Kidney (tissue), 14 donors: ENCODE measurements around the gene PSMD14. TPM values are rescaled to one million over a fixed set of nuclear protein-coding genes. Genes with fewer than 3 reads are reported as not detected.

Source experiments
- DNase-seq, 5 donors: peaks; one replicate each; pipeline ENCODE4 v3.0.0-alpha.2; 2013 to 2020
- FAIRE-seq: peaks from 2 replicates; lab custom pipeline; 2012; peaks lifted over from hg19 to GRCh38; lab: Jason Lieb, UNC
- H3K27ac ChIP-seq, 2 donors: one replicate each; pipeline ENCODE4 v1.7.0; 2013; ENCODE audit warnings: low read depth in 2 of 2, low read length in 2 of 2, inconsistent platforms in 1 of 2
- H3K27me3 ChIP-seq: one replicate; pipeline ENCODE4 v1.7.1; 2013; ENCODE audit warnings: low read length, inconsistent platforms; ENCODE audit not compliant: control insufficient read depth, insufficient read depth
- H3K36me3 ChIP-seq, 3 donors: one replicate each; pipeline versions ENCODE4 v1.7.0 to v1.7.1; 2013; ENCODE audit warnings: low read length in 3 of 3, control low read depth in 1 of 3, inconsistent platforms in 1 of 3; ENCODE audit not compliant: insufficient read depth in 3 of 3, control insufficient read depth in 2 of 3
- H3K4me1 ChIP-seq, 3 donors: one replicate each; pipeline versions ENCODE4 v1.7.0 to v1.7.1; 2013; ENCODE audit warnings: low read length in 3 of 3, inconsistent platforms in 1 of 3, low read depth in 1 of 3; ENCODE audit not compliant: control insufficient read depth in 2 of 3, insufficient read depth in 2 of 3
- H3K4me3 ChIP-seq, 3 donors: one replicate each; pipeline versions ENCODE4 v1.7.0 to v1.8.1; 2013; ENCODE audit warnings: low read length in 3 of 3, control low read depth in 1 of 3, inconsistent platforms in 1 of 3
- H3K9ac ChIP-seq, 3 donors: one replicate each; pipeline versions ENCODE4 v1.7.0 to v1.7.1; 2013; ENCODE audit warnings: low read length in 3 of 3, control low read depth in 1 of 3, inconsistent platforms in 1 of 3
- H3K9me3 ChIP-seq, 3 donors: one replicate each; pipeline versions ENCODE4 v1.7.0 to v1.7.1; 2013; ENCODE audit warnings: low read length in 3 of 3, control low read depth in 1 of 3, inconsistent platforms in 1 of 3; ENCODE audit not compliant: control insufficient read depth in 2 of 3, insufficient read depth in 1 of 3
- intact Hi-C: fragments of 100-400 bp; cut with DNase I; formaldehyde crosslinking; loops from one replicate; pipeline ENCODE4 v1.11.1; 2022
- polyA plus RNA-seq: library from polyadenylated mRNA; stranded (reverse); fragments of 350-450 nt; fragmentation: Illumina TruSeq; extraction: RNeasy Lipid Tissue Mini Kit (QIAGEN cat#74804); gene quantifications from one replicate; pipeline ENCODE4 v1.2.3, GENCODE V29; 2014; ENCODE audit warnings: low read depth, low replicate concordance; ENCODE audit not compliant: insufficient read depth
- total RNA-seq: library from RNA; stranded (reverse); fragmentation: NEBNext Ultra II Directional; extraction: Animal tissue kit (Norgen Biotek cat#: 25700); gene quantifications from one replicate; pipeline ENCODE4 v1.2.1, GENCODE V29; 2021
- TF ChIP-seq, protein P1 (sequence below): IDR thresholded peaks from 3 replicates; pipeline ENCODE4 v1.5.1; 2012; ENCODE audit warnings: mild to moderate bottlenecking, moderate library complexity, borderline replicate concordance; ENCODE audit not compliant: insufficient read depth; ENCODE audit errors: extremely low read depth
- donor health status: control.
- donor health status: control.
- donor health status: control.
- donor health status: control.
- donor health status: control.
- donor health status: DM: yes; HTN: yes; CAD: no.
- donor health status: Normal renal cell carcinoma (clear cell type).

PSMD14 gene
- total and polyA plus RNA-seq, 2 donors from 2014 or later: 41.0 to 55.8 TPM

DNA sequence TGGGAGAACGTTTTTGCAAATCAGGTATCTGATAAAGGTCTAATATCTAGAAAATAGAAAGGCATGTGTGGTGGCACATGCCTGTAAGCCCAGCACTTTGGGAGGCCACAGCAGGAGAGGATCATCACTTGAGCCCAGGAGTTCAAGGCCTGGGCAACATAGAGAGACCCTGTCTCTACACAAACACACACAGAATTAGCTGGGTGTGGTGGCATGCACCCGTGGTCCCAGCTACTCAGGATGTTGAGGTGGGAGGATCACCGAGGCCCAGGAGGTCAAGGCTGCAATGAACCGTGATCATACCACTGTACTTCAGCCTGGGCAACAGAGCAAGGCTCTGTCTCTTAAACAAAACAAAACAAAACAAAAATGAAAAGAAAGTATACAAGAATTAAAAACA lies 94.1 kb downstream of the PSMD14 start:
- no peaks in the 10 kb centered on the region for H3K9me3 ChIP-seq
- no peaks in the 10 kb centered on the region for H3K36me3 ChIP-seq
- intact Hi-C loops: no loop called here
- H3K4me3 ChIP-seq: no peak overlapping the region
- H3K27me3 ChIP-seq: no peaks in the 10 kb centered on the region
- no peak overlapping the region for H3K27ac ChIP-seq
- DNase-seq: no peak
- H3K4me1 ChIP-seq: no peaks in the 10 kb centered on the region
- TF ChIP-seq, protein P1, sequence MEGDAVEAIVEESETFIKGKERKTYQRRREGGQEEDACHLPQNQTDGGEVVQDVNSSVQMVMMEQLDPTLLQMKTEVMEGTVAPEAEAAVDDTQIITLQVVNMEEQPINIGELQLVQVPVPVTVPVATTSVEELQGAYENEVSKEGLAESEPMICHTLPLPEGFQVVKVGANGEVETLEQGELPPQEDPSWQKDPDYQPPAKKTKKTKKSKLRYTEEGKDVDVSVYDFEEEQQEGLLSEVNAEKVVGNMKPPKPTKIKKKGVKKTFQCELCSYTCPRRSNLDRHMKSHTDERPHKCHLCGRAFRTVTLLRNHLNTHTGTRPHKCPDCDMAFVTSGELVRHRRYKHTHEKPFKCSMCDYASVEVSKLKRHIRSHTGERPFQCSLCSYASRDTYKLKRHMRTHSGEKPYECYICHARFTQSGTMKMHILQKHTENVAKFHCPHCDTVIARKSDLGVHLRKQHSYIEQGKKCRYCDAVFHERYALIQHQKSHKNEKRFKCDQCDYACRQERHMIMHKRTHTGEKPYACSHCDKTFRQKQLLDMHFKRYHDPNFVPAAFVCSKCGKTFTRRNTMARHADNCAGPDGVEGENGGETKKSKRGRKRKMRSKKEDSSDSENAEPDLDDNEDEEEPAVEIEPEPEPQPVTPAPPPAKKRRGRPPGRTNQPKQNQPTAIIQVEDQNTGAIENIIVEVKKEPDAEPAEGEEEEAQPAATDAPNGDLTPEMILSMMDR: no peak
- H3K9ac ChIP-seq: no peak overlapping the region
- no peak for FAIRE-seq

DNA sequence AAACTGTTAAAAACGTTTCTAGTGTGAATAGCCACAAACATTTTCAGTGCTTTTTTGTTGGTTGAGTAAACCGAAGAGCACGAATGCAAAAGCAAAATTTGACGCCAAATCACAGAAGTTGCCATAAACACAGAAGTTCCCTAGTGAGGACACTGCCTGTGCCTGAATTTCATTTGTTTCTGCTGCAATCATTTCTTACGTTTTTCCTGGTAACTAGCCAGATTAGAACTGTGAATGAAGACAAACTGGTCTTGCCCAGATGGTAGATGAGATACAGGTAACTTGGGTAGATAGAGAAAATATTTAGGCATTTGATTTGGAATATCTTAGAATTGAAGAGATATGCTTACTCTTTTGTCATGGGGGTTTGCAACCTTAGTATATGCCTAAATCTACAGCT lies 98.1 kb downstream of the PSMD14 start:
- no peaks in the 10 kb centered on the region for H3K9me3 ChIP-seq
- no peak for FAIRE-seq

DNA sequence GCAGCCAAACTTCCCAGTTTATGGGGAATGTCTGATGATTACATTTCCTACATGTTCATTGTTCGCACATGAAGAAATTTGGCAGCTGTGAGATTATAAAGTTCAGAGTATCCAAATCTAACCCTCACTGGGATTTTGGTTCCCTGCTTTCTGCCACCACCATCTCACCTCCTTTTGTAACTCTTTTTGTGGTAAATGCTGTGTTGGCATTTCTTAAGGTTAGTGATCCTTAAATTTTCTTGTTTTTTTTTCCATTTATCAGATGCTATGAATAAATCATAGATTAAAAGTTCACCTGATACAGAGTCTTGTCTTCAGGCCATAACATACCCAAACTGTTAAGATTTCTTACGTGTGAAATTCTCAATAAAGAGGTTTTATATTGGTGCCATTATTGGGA lies 99.4 kb downstream of the PSMD14 start:
- FAIRE-seq (no peak), DNase-seq (no peak)
- Histone ChIP-seq H3K36me3 (no peaks in the 10 kb centered on the region), H3K27ac (no peak overlapping the region), H3K9ac (no peak overlapping the region), H3K27me3 (no peaks in the 10 kb centered on the region), H3K4me3 (no peak overlapping the region), H3K9me3 (no peaks in the 10 kb centered on the region), H3K4me1 (no peaks in the 10 kb centered on the region)
- intact Hi-C loops: no loop called here
- TF ChIP-seq, protein P1: no peak

More for the DNA sequence above, 98.1 kb downstream of the PSMD14 start:
- no peak overlapping the region for H3K27ac ChIP-seq
- H3K4me1 ChIP-seq: no peaks in the 10 kb centered on the region
- no peak overlapping the region for H3K9ac ChIP-seq
- H3K36me3 ChIP-seq: no peaks in the 10 kb centered on the region
- TF ChIP-seq, protein P1: no peak
- DNase-seq: no peak
- intact Hi-C loops: no loop called here
- no peaks in the 10 kb centered on the region for H3K27me3 ChIP-seq
- no peak overlapping the region for H3K4me3 ChIP-seq

DNA sequence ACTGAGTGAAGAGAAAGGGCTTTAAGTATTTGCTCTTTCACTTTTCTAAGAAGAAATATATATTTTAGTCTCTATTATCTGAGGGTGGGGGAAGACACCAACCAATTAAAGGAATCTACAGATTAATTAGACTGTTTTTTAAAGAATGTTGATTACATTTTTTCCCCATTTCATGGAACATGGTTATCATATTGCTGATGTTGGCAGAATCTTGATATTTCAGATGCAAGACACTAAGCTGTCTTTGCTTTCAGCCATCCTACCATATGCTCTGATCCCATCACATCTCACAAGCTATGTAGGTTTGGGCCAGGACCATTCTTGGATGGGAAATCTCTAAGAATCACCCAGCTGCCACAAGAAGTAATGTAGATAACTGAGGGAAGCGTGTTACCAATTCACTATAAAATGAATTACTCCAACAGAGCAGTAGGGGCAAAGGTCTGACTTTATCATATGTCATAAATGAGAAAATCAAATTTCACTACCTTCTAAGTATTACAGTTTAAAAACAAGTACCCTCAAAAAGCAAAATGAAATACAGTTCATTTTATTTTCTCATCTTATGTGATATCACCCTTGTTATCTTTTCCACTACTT lies 101.2 kb downstream of the PSMD14 start:
- no peaks in the 10 kb centered on the region for H3K9me3 ChIP-seq
- no peaks in the 10 kb centered on the region for H3K36me3 ChIP-seq
- no peak for DNase-seq
- no peak for FAIRE-seq
- no peak overlapping the region for H3K9ac ChIP-seq
- peaks cover 8% of the 10 kb centered on the region for H3K27me3 ChIP-seq
- intact Hi-C loops: no loop called here
- no peak overlapping the region for H3K27ac ChIP-seq
- TF ChIP-seq, protein P1: no peak
- H3K4me1 ChIP-seq: no peaks in the 10 kb centered on the region
- H3K4me3 ChIP-seq: no peak overlapping the region
